Mucosa of rectum (tissue), 2 donors: ENCODE data around the gene PITRM1.

Experiments used
- H3K27ac ChIP-seq, 2 donors: one replicate each; pipeline ENCODE4 v1.7.0; 2013; ENCODE audit warnings: inconsistent platforms in 2 of 2, low read depth in 2 of 2, low read length in 2 of 2
- H3K27me3 ChIP-seq, 2 donors: one replicate each; pipeline ENCODE4 v1.7.0; 2013; ENCODE audit warnings: low read length in 2 of 2; ENCODE audit not compliant: control insufficient read depth in 2 of 2, insufficient read depth in 2 of 2
- H3K36me3 ChIP-seq, 2 donors: one replicate each; pipeline ENCODE4 v1.7.0; 2013; ENCODE audit warnings: low read length in 2 of 2; ENCODE audit not compliant: control insufficient read depth in 2 of 2, insufficient read depth in 2 of 2
- H3K4me1 ChIP-seq, 2 donors: one replicate each; pipeline ENCODE4 v1.7.0; 2013; ENCODE audit warnings: low read length in 2 of 2, mild to moderate bottlenecking in 1 of 2; ENCODE audit not compliant: control insufficient read depth in 2 of 2, insufficient read depth in 2 of 2
- H3K4me3 ChIP-seq, 2 donors: one replicate each; pipeline ENCODE4 v1.7.0; 2013; ENCODE audit warnings: low read length in 2 of 2
- H3K9ac ChIP-seq, 2 donors: one replicate each; pipeline ENCODE4 v1.7.0; 2013; ENCODE audit warnings: low read length in 2 of 2, low read depth in 1 of 2, mild to moderate bottlenecking in 1 of 2
- H3K9me3 ChIP-seq, 2 donors: one replicate each; pipeline ENCODE4 v1.7.0; 2013; ENCODE audit warnings: low read length in 2 of 2; ENCODE audit not compliant: control insufficient read depth in 2 of 2
- donor health status: healthy.
- donor health status: Normal muscosa, but diverticular disease.

The PITRM1 gene

DNA sequence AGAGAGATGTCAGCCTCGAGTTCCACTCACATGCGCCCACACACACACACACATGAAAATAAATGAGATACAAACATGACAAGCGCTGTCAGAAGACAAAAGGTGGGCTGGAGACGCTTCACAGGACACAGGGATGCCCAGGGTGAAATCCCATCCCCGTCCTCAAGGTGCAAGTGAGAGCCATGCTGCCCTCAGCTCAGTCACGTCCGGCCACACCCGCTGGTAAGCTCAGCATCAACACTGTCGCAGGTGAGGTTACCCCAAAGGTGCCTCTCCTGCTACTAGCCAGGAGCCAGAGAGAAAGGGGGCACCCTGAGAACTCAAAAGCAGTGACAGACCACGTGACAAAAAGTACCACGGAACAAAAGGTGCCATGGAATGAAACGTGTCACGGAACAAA is 22.2 kb downstream of the PITRM1 start:
- H3K4me3 ChIP-seq, result no peak overlapping the region
- H3K9ac ChIP-seq, result no peak overlapping the region
- H3K27me3 ChIP-seq, result no peaks in the 10 kb centered on the region
- H3K27ac ChIP-seq, result no peak overlapping the region
- H3K9me3 ChIP-seq, result no peaks in the 10 kb centered on the region
- peaks cover 71 to 78% of the 10 kb centered on the region in 2 donors for H3K36me3 ChIP-seq
- H3K4me1 ChIP-seq, result no peaks in the 10 kb centered on the region

- no peak overlapping the region for H3K9ac ChIP-seq
- no peaks in the 10 kb centered on the region for H3K27me3 ChIP-seq
- no peaks in the 10 kb centered on the region for H3K4me1 ChIP-seq
- no peaks in the 10 kb centered on the region for H3K9me3 ChIP-seq
- peaks cover 71 to 78% of the 10 kb centered on the region in 2 donors for H3K36me3 ChIP-seq
- no peak overlapping the region for H3K27ac ChIP-seq
- H3K4me3 ChIP-seq, result no peak overlapping the region
These were observed 22.7 kb downstream of the PITRM1 start for GRCh38 chr10:3149918-3150317.

- no peaks in the 10 kb centered on the region for H3K9me3 ChIP-seq
- peaks cover 68 to 78% of the 10 kb centered on the region in 2 donors for H3K36me3 ChIP-seq
- no peak overlapping the region for H3K27ac ChIP-seq
- no peaks in the 10 kb centered on the region for H3K4me1 ChIP-seq
- no peak overlapping the region for H3K4me3 ChIP-seq
- H3K9ac ChIP-seq, result no peak overlapping the region
- no peaks in the 10 kb centered on the region for H3K27me3 ChIP-seq
These were observed 23.6 kb downstream of the PITRM1 start for GRCh38 chr10:3148994-3149393.

DNA sequence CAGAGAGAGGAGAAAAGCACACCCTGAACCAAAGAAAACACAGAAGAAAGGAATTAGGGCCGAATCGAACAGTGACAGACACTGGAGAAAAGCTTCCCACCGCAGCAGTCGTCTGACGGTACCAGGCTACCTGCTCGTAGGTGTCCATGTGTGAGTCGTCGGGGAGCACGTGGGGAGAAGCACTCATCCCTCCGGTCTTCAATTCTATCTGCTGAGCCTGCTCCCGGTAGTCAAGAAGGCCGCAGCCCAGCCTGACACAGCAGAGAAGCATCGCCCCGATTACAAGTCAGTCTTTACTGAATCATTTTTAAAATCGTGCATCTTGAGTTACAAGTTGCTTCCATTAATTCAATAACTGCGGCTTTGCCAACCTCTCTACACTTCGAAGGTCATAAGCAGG is 24.5 kb downstream of the PITRM1 start:
- no peak overlapping the region for H3K4me3 ChIP-seq
- no peaks in the 10 kb centered on the region for H3K9me3 ChIP-seq
- no peaks in the 10 kb centered on the region for H3K27me3 ChIP-seq
- peaks cover 70 to 83% of the 10 kb centered on the region in 2 donors for H3K36me3 ChIP-seq
- no peak overlapping the region for H3K27ac ChIP-seq
- no peak overlapping the region for H3K9ac ChIP-seq
- H3K4me1 ChIP-seq, result no peaks in the 10 kb centered on the region

DNA sequence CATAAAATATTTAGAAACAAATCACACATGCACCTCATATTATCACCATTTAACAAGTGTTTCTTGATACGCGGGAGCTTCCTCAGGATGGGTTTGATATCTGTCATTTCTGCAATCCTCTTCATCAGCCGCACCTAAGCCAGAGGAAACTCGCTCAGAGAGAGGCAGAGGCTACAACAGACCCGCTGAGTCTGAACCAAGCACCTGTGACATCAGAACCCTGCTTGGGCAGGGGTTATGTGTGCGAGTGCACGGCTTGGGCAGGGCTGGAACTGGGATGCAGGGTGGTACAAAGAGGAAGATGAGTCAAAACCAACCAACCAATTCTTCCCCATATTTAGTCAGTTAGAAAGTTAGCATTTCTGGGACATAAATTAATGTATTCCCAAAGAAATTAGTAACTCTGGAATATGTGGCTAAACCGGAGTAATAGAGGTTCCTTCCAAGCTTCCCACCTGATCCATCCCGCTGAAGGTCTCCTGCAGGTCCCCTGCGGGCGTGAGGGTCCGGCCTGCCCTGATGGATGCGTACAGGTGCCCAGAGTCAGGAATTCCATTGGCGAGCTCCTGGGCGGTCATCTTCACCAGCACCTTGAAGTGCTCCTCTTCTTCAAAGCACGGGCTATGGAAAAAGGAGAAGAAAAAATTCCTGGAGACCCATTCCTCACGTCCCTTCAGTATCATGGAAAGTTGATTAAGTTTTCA is 25.3 kb downstream of the PITRM1 start:
- H3K9ac ChIP-seq, result no peak overlapping the region
- no peaks in the 10 kb centered on the region for H3K4me1 ChIP-seq
- H3K4me3 ChIP-seq, result no peak overlapping the region
- H3K36me3 ChIP-seq, result peaks cover 70 to 83% of the 10 kb centered on the region in 2 donors
- no peaks in the 10 kb centered on the region for H3K27me3 ChIP-seq
- no peaks in the 10 kb centered on the region for H3K9me3 ChIP-seq
- no peak overlapping the region for H3K27ac ChIP-seq

GRCh38 chr10:3146289-3146688 is 26.3 kb downstream of the PITRM1 start:
- H3K36me3 ChIP-seq, result peaks cover 70 to 80% of the 10 kb centered on the region in 2 donors
- no peak overlapping the region for H3K27ac ChIP-seq
- H3K4me3 ChIP-seq, result no peak overlapping the region
- no peaks in the 10 kb centered on the region for H3K4me1 ChIP-seq
- no peaks in the 10 kb centered on the region for H3K9me3 ChIP-seq
- H3K27me3 ChIP-seq, result no peaks in the 10 kb centered on the region
- H3K9ac ChIP-seq, result no peak overlapping the region

GRCh38 chr10:3145366-3145765 is 27.2 kb downstream of the PITRM1 start:
- Histone ChIP-seq H3K9ac (no peak overlapping the region), H3K27me3 (no peaks in the 10 kb centered on the region), H3K27ac (no peak overlapping the region), H3K36me3 (peaks cover 67 to 80% of the 10 kb centered on the region in 2 donors), H3K4me3 (no peak overlapping the region), H3K9me3 (no peaks in the 10 kb centered on the region), H3K4me1 (no peaks in the 10 kb centered on the region)

DNA sequence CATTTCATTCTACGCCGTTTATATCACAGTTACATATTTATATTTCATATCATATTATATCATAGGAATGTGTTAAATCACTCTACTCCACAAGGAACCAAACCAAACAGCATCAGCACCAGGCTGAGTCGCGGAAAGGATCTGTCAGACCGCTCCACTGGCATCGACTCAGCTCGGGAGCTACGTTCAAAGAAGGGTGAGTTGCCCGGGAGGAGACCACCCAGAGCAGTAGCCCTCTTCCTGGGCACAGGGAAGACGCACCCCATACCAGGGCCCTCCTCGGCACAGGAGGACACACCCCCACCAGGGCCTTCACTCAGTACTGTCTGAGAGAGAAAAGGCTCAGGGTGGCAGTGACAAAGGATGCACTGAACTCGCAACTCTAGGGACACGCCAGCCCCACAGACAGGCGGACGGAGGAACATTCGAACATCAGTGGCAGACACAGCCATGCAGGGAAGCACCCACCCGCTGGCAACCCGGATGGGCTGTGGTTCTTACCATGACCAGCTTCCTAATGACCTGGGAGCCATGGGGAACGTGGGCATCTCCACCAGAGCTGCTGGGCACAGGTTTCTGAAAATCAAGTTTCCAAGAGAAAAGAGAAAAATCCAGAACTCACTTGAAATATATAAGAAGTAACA is 28.7 kb downstream of the PITRM1 start:
- no peaks in the 10 kb centered on the region for H3K9me3 ChIP-seq
- no peaks in the 10 kb centered on the region for H3K27me3 ChIP-seq
- no peak overlapping the region for H3K4me3 ChIP-seq
- H3K27ac ChIP-seq, result no peak overlapping the region
- H3K9ac ChIP-seq, result no peak overlapping the region
- H3K36me3 ChIP-seq, result peaks cover 71 to 80% of the 10 kb centered on the region in 2 donors
- H3K4me1 ChIP-seq, result no peaks in the 10 kb centered on the region

- Histone ChIP-seq H3K4me1 (no peaks in the 10 kb centered on the region), H3K9ac (no peak overlapping the region), H3K36me3 (peaks cover 73 to 80% of the 10 kb centered on the region in 2 donors), H3K9me3 (no peaks in the 10 kb centered on the region), H3K27me3 (no peaks in the 10 kb centered on the region), H3K4me3 (no peak overlapping the region), H3K27ac (no peak overlapping the region)
These were observed 29.2 kb downstream of the PITRM1 start for GRCh38 chr10:3143366-3143765.

- Histone ChIP-seq H3K4me3 (no peak overlapping the region), H3K9me3 (no peaks in the 10 kb centered on the region), H3K9ac (no peak overlapping the region), H3K36me3 (peaks cover 74 to 82% of the 10 kb centered on the region in 2 donors), H3K27me3 (no peaks in the 10 kb centered on the region), H3K27ac (no peak overlapping the region), H3K4me1 (no peaks in the 10 kb centered on the region)
These were observed 30.3 kb downstream of the PITRM1 start for GRCh38 chr10:3142146-3142875.
